Measurements from ENCODE around the gene VSX1.

The VSX1 gene

DNA sequence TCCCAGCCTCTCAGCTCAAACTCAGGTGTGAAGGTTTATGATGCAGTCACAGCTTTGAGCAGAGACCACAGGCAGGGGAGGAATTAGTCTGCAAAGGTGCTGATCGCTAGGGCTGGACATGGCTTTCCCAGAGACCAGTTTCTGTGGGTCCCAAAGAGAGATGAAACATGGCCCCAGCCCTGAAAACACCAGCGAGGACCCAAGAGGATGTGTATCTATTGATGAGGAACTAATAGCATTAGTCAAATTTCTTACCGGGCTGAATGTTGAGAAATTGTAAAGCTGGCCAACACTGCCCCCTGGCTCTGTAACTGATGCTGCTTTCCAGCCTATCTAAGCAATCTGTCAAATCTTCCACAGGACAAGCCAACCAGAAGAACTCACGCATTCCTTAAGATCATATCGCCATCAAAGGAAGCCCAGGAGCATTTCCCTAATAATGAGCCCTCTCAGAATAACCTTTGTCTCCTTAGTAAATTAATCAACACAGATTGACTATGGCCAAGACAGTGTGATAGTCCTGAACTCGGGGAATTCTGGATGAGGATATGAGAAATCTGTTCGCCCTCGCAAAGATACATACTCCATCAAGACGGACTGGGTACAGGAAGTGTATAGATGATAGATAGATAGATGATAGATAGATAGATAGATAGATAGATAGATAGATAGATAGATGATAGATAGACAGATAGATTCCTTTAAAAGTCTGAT is 16.2 kb downstream of the VSX1 start:
- DNase-seq (ENCODE audit: low read depth), result peak; percentile 43

DNA sequence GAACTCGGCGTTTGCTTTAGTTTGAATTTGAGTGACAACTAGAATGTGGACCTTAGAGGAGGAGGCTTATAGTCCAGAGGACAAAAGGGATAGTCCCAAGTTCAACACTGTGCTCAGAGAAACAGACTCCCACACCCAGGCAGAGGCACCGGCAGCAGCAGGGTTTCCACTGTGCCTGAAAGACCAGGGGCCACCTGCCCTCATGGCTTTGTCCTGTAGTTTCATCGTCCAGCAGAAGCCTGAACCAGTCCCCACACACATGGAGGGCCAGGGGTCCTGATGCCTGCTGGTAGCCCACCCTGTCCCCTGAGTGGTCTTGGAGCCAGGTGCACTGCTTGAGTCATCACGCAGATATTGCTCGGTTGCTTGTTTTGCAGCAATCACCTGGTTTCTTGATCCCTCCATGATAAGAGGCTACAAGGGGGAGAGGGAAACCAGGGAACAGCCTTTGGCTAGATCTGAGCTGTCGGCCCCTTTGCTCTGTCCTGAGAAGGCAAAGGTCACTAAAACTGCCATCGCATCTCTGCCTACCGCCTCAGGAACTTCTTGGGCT is 16.8 kb downstream of the VSX1 start:
- DNase-seq (ENCODE audit: low read depth), result no peak

DNA sequence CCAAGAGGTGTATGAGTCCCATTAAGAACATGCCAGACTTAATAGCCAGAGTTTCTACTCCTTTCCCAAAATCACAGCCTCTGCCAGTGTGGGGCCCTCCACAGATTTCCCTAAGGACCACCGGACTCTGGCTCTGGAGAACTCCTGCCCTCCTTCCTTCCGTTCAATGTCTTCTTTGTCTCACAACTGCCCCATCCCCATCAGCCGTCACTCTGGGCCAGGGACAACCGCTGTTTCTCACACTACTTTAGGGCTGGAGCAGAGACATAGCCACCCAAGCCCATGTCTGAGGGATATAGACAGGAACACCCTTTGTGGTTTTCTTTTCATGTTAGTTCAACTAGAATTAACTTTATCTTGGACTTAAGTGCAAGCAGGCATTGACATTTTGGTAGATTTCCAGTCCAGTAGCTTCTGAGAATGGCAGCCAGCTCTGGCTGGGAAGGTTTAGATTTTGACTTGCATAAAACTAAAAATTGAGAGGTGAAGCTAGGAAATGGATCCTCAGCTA is 17.3 kb downstream of the VSX1 start:
- DNase-seq (ENCODE audit: low read depth), result no peak

DNA sequence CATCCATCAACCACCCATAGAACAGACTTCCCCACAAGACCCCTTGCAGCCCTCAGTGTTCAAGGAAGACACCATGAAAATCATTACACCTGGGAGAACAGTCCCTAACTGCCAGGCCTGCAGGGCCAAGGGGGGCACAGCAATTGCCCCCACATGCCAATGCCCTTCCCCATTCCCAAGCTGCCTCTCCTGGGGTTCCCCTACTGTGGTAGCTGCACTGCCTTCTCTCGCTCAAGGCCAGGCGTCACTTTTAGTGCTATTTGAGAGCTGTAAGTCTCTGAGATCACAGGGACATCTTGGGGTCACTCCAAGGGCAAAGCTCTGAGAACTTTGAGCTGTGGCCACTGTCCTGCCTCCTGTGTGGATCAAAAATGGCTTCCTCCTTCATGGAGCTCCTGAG is 18.0 kb downstream of the VSX1 start:
- DNase-seq (ENCODE audit: low read depth), result no peak

DNA sequence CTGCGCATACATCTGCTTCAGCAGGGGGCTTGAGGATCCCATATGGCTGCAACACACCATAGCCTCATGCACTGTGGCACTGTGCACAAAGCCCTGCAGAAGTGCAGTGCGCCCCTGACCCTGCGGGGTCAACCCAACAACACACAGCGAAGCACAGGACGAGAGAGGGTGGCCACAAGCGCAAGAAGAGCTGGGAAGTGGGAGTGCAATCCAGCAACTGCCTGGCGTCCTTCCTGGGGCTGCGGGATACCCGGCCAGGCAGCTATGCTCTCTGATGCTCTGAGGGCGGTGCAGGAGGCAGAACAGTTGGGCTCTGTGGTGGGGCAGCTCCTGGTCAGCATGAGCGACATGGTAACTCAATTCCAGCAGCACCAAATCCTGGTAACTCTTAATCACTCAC is 18.4 kb downstream of the VSX1 start:
- no peak for DNase-seq (ENCODE audit: low read depth)

DNA sequence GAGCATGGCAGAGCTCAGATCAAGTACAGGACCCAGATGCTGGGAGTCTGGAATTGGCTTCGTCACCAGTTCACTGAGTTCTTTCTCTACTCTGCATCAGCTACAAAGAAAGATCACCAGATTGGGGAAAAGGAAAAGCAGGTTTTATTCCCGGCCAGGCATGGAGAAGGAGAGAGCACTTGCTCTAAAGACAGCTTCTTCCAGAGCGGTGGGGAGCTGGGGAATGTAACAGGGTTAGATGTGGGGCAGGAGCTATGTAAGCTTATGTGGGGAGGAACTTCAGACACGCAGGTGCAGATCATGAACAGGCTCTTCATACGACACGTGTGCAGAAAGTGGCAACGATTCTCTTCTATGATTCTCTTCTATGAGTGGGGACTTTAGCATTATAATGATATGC is 19.1 kb downstream of the VSX1 start:
- DNase-seq (ENCODE audit: low read depth), result no peak

DNA sequence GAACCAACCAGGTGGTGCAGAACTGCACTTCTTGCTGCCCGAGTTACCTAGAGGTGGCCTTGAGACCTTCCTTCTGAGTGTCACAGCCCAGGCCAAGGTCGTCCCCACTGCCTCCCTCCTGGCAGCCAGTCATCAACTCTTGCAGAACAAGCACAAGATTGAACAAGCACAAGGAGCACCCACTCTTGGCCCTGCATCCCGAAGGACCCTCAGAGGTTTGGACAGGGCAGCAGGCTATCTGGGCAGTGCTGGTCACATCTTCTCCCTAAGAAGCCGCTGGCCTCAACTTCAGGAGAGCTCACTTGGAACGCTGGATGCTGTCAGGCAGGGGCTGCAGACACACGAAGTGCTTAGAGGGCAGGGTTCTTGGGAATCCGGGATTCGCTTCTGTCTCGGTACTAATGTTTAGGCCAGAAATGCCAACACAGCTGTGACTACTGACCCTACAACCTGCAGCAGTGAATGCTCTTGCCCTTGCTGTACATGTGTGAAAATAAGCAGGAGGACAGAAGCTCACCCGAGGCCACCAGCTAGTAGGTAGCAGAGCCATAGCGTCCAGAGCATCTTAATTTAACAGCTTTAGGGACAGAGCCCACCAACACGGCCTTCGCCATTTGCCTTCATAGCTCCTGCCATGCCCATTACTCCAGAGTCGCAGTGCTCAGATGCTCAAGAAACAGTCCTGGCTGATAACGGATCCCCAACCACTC is 20.0 kb downstream of the VSX1 start:
- DNase-seq (ENCODE audit: low read depth), result no peak

DNA sequence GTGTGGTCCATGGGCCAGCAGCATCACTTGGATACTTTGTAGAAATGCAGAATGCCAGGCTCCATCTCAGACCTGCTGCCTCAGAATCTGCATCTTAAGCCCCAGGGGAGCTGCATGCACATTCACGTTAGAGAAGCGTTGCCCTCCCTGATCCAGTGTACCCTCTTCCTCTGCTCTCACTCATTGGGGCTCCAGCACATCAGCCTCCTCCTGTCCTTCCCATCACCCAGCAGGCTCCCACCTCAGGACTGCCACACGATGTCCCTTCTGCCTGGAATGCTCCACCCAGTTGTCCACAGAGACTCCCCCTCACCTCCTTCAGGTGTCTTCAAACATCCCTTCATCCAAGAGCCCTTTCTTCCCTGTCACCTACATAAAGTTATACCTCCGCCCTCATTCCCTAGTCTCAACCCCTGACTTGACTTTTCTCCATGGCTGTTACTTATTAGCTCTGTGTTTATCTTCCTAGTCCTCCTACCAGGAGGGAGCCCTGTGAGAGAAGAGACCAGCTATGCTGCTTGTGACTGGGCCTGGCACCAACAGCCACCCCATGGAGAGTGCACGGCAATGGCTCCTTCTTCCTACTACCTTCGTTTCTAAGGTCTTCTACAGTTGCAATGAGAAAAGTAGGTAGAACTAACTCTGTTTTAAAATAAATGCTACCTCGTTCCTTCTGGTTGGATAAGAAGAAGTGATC is 20.7 kb downstream of the VSX1 start:
- DNase-seq (ENCODE audit: low read depth), result no peak

DNA sequence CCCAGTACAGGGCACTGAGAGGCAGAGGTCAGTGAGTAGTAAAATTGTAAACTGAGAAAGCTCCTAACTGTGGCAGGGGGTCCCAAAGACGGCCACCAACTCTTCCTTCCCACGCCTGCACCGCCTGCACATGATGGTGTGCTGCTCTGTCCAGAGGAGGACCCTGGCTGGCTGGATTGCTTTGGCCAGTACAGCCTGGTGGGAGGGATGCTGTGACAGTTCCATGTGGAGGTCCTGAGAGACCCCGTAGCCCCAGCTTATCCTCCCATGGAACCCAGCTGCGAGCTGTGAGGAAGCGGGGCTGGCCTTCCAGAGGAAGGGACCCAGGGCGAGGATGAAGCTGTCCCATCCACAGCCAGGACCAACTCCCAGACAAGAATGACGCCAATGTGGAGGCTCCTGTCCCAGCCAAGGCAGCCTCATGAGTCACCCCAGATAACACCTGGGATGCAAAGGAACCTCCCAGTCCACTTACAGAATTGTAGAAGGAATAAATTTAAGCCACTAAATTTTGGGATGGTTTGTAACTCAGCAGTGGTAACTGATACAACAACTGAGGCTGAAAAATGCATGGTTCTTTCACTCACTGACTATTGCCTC is 22.0 kb downstream of the VSX1 start:
- no peak for DNase-seq (ENCODE audit: low read depth)

DNA sequence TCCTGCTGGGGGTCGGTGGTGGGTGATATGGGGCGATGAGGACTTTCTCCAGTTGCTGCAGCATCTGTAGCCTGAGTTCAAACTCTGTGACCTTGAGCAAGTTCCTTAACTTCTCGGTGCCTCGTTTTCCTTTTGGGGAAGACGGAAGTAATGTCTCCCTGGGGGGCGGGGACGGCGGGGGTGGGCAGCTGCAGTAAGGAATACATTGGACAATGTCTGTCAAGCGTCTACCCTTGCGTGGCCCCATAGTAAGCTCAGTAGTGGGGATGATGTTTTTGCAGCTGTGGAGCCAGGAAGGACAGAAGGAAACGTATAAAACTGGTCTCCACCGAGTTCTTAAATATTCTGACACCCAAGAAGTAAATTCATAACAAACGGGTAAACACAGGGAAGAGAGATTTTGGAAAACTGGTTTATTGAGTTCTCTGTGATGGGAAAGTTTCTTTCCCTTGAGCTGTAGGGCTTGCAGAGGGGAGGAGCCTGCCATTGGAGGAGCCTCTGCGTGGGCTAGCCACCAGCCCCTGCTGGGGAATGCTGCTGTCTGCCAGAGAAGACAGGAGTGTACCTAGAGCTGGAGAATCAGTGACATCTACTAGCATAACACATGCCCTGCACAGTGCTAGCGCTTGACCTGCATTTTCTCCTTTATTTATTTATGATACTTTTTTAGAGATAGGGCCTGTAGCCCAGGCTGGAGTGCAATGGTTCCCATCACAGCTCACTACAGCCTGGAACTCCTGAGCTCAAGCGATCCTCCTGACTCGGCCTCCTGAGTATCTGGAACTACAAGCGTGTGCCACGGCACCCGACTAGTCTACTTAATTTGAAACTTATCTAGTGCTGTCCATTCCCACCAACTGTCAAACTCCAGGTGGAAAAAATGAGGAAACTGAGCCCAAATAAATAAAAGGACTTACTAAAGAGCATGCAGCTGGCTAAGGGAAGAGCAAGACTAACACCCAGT is 22.8 kb downstream of the VSX1 start:
- no peak for DNase-seq (ENCODE audit: low read depth)

DNA sequence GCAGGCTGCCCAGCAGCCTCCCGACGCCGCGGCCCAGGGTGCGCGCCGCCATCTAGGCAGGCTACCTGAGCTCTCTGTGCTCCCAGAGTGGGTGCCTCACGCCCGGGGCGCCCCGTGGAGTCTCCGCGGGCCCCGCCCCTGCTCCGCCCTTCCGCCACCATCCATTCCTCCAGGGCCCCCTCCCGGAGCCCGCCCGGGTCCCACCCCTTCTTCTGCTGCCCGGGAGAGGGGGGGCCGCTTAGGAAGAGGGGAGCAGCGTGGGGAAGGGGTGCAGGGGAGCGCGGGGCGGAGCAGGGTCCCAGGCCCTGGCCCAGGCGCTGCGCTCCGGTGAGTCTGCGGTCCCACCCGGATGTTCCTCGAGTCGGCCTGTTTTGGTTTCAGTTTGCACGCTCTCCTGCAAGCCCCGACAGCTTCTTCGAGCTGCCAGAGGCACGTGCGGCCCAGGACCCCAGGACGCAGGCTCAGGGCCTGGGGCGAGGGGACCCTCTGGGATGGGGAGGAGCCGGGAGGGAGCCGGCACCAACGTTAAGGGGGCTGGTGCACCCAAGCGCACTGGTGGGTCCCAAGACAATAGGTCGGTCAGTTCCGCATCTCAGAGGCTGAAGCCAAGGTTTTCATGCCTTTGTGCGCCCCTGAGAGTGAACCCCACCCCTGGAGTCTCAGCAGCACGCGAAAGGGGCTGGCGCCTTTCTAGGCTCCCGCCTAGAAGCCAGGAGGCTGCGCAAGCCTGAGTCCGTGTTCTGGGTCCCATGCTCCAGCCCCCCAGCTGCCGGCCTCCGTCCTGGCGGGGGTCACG is 23.7 kb downstream of the VSX1 start, which contains the start of gene ACSS1:
TSS of gene ACSS1 (minus strand) at position 89 of the 796 bp plus-strand sequence. CDS start at position 52, 37 bp downstream.
- no peak for DNase-seq (ENCODE audit: low read depth)

DNA sequence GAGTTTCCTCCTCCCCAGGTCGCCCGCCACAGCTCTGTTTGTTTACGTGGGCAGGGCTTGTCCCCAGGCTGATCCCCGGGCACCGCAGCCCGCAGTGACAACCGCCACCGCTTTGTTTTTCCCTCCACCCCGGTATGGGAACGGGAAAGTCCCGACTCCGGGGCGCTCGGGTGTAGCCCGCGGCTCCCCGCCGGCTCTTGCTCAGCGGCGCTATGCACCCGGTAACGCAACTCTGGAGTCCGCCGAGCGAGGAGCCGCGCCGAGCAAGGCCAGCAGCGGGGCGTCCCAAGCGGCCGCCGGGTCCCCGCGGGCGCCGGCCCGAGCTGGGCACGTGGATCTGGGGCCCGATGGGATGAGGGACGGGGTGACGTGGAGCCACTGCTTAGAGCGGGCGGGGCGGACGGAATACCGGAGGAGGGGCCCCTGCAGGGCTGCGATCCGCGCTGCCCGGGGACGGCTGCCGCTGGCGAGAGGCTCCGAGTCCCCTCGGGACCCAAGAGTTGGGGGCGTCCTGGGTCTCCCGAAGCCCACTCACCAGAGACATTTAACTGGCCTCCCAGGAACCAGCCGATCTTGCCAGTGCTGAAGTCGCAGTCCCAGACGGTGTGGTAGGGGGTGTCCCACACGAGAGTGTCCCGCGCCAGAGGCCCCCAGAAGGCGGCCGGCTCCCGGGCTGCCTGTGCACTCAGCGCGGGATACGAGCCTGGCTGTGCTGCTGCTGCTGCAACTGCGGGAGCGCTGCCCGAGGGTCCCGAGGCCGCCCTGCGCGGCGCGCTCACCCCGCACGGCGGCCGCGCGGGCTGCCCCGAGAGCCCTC is 24.5 kb downstream of the VSX1 start:
- DNase-seq (ENCODE audit: low read depth), result no peak

DNA sequence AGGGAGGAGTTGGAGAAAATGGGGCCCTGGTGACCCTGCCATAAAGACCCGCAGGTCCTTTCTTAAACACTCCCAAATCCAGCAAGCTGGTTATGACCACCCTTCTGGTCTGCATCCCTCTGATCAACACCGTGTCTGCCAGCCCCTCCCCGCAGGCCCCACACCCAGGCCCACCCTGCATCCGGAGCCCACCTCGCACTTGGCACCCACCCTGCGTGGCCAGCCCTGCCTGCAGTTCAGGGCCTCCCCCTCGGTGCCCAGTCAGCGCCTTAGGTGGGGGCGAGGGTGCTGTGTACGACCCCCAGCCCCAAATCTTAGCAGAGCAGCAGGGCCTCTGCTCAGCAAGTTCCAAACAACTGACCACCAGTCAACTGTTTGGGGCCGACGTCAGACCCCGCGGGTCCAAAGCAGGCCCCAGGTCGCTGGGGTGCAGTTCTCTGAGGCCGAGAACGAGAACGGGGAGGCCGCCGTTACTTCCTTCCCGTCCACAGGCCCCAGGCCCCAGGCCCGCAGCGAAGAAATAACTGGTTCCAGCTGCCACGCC is 25.2 kb downstream of the VSX1 start:
- DNase-seq (ENCODE audit: low read depth), result no peak

DNA sequence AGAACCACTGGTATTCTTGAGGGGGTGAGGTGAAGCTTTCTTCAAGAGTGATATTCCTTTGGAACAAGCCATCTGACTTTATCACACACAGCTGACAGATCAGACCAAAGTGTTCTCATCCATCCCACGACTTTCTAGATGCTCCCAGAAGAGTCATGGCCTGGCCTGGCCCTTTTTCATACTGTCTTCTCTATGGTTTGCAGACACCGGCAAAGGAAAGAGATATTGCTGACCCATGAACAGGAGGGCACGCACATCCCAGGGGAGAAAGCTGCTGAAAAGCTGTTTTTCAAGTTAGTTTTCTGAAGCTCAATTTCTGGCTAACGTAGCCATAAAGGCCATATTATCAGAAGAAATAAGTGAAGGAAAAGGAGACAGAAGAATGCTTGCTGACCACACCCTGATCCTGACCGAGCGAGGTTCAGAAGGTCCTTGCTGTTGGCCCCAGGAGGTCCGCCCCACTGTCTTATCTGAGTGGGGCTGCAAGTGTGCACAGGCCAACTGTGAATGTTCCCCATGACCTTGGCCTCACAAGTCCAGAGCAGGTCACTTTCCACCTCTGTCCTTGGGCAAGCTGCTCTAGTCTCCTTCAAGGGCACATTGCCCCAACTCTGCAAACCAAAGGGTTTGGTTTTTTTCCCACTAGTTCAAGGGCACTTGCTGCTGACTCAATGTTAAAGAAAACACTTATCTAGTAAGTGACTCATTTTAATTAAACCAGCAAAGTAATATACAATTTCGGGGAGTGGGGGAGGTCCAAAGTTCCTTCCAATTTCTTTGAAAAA is 26.0 kb downstream of the VSX1 start:
- no peak for DNase-seq (ENCODE audit: low read depth)

DNA sequence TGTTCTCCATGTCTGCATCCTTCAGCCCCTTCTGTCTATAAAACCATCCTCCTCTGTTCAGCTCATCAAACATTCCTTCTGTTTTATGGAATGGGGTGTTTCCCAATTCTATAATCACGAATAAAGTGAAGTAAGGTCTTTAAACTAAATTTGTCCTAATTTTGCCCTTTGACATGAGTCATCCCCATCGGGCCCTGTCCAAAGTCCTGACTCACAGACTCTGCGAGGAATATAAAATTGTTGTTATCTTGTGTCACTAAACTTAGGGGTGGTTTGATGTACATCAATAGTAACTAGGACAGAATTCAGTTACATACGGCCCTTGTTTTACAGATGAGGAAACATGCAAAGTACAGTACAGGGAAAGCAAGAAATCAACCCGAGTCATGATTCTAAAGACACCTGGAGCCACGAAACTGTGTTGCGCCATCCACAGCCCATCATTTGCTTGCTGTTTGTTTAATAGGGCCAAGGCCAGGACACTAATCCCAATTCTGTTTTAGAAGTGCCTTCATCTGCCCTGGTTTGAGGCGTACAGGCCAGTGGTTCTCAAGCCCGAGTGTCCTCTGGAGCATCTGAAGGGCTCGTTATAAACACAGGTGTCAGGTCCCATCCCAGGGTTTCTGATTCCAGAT is 26.8 kb downstream of the VSX1 start:
- DNase-seq (ENCODE audit: low read depth), result no peak

DNA sequence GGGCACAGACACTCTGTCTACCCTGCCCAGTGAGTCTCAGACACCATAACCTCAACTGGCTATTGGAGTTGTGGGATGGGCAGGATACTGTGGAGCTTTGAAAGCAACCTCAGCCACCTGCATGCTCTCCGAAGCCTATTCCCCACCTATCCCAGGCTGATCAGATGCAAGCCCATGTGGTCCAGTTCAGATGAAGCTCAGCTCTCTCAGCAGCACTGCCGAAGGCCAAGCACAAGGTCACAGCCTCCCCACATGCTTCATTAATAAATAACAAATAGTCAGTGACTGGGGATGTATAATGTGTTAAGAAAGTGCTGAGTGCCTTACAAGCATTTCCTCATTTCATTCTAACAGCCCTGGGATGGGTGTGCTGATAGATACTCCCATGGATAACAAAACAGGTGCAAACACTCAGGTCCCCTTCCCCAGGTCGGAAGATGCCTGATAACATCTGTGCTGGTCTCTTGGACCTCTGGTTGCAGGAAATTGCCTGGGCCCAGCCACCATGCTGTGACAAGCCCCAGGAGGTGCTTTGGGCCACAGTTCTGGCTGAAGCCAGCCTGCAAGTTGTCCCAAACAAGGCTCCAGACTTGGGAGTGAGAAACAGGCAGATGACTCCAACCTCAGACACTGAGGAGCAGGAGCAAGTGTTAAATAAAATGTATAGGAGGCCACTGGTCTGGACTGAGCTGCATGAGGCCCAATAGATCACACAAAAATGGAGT is 27.7 kb downstream of the VSX1 start:
- no peak for DNase-seq (ENCODE audit: low read depth)

Data from fibroblast of the conjunctiva (primary cell).